ENCODE measurements around the gene APOBEC3H.

Gene APOBEC3H

DNA sequence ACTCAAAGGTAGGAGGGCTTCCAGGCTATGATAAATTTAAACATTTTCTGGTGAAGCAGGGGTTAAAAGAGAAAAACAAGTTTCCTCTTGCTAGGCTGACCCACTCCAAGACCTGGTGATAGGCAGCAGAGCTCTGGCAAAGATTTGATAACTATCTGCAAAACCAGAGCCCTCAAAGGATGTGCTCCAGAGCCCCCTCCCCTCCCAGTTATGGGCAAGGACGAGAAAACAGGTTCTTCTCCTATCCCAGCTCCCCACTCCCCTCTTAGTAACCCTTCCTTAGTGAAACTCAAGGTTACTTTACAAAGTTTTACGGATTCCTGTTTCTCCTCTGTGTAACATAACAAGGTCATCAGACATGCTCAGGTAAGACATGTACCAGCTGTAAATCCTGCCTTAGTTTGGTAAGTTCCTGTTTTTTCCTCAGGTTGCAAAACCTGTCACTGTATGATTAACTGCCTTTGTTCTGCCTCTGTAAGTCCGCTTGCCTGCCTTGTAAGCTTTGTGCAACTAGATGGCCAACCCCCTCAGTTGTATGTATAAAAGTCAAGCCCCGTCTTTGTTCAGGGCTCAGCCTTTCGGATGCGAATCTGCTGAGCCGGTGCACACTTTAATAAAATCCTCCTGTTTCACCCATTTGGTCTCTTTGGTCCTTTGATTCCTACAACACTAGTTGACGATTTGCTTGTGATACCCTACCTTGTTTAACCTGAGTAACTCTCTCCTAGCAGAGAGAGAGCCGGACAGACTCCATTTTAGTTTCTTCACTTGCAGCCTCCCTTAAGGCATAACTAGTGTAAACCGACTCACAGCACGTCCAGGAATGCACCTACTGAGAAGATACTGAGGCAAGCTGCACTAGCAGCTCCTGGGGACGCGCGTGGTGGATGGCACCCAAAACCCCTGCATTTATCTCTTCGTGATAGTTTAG is 13.9 kb downstream of the APOBEC3H start:
- DNase-seq (ENCODE audit: low read depth): no peak

DNA sequence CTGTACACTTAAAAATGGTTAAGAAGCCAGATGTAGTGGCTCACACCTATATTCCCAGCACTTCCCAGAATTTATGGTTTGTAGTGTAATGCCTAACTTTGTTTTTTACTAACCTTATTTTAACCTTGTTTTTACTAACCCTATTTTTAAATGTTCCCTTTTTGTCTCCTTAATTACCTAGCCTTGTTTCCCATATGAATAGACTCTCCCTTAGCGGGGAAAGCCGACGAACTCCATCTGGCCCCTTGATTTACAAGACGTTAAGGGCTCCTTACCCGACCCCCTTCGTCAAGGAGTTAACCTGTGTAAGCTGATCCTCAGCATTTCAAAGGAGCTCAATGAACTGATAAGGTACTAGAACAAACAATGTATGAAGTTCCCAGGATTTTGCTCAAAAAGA is 17.1 kb downstream of the APOBEC3H start:
- DNase-seq (ENCODE audit: low read depth): no peak

DNA sequence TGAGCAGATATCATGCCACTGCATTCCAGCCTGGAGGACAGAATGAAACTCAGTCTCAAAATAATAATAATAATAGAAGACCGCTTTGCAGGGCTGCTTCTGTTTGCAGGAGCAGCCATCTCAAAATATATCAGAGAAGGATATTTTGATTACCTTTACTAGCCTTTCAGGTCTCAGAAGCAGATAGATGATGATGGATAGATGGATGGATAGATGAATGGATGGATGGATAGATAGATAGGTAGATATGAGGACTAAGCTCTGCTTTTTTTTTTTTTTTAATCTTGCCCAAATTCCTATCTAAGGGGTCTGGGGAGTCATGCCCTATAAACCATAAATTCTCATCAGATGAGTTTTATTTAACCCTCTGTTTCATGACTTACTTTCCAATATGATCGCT is 18.5 kb downstream of the APOBEC3H start:
- no peak for DNase-seq (ENCODE audit: low read depth)

DNA sequence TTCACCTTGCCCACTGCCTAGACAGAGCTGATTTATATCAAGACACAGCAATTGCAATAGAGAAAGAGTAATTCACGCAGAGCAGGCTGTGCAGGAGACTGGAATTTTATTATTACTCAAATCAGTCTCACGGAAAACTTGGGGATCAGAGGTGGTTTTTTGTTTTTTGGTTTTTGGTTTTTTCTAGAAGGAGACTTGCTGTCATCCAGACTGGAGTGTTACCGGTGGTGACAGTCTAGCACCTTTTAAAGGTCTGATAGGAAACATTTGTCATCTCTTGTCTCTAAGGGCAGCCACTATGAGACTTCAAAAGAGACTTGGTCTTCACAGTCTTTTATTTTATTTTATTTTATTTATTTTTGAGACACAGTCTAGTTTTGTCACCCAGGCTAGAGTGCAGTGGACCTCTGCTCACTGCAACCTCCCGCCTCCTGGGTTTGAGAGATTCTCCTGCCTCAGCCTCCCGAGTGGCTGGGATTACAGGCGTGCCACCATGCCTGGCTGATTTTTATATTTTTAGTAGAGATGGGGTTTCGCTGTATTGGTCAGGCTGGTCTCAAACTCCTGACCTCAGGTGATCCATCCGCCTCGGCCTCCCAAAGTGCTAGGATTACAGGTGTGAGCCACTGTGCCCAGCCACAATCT is 19.1 kb downstream of the APOBEC3H start:
- no peak for DNase-seq (ENCODE audit: low read depth)

DNA sequence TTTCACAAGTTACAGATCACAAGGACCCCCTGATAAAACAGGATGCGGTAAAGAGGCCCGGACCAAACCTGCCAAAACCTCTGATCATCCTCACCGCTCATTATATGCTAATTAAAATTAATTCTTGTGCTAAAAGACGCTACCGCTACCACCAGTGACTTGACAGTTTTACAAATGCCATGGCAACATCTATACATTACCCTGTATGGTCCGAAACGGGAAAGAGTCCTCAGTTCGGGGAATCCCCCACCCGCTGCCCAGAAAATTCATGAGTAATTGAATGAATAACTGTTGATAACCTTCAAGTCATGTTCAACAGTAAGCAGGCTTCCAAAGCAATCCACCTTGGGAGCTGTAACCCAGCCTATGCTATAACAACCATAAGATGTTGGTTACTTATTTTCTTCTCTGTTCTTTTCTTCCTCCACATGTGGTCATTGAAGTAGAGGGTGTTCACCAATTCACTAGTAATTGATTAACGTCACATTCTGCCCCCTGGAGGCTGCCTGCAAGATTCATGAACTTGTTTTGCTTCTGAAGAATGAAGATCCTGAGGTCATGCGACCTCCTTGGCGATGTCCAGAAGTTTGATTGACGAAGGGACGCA is 20.6 kb downstream of the APOBEC3H start:
- DNase-seq (ENCODE audit: low read depth): peak; percentile 64

DNA sequence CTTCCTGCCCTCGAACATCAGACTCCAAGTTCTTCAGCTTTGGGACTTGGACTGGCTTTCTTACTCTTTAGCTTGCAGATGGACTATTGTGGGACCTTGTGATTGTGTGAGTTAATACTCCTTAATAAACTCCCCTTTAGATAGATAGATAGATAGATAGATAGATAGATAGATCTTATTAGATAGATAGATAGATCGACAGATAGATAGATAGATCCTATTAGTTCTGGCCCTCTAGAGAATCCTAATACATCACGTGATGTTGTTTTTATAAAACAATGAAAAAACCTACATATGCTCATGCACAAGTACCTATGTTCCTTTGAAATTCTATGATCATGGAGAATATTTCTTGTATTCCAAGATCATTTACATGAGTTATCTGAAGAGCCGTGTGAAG is 23.9 kb downstream of the APOBEC3H start:
- DNase-seq (ENCODE audit: low read depth): no peak

DNA sequence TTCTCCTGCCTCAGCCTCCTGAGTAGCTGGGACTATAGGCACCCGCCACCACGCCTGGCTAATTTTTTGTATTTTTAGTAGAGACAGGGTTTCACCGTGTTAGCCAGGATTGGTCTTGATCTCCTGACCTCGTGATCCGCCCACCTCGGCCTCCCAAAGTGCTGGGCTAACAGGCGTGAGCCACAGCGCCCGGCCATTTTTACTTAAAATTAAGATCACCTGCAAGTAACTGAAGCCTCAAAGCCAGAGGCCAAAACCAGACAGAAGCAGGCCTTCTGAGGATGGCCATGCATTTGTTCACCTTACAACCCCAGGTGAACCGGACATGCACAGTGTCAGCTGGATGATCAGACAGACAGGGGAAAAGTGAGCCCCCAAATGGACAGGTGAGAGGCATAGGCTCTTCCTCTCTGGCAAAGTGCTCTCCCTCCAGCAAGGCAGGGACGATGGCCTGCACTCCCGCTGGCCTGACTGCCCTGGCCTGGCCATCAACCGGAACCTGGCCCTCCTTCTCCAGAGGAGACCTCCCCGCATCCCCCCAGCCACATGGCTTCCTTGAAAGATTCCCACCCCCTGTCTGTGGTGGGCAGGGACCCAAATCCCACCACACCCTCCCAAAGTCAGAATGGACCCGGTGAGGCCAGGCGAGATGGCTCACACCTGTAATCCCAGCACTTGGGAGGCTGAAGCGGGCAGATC is 25.9 kb downstream of the APOBEC3H start:
- DNase-seq (ENCODE audit: low read depth): no peak

DNA sequence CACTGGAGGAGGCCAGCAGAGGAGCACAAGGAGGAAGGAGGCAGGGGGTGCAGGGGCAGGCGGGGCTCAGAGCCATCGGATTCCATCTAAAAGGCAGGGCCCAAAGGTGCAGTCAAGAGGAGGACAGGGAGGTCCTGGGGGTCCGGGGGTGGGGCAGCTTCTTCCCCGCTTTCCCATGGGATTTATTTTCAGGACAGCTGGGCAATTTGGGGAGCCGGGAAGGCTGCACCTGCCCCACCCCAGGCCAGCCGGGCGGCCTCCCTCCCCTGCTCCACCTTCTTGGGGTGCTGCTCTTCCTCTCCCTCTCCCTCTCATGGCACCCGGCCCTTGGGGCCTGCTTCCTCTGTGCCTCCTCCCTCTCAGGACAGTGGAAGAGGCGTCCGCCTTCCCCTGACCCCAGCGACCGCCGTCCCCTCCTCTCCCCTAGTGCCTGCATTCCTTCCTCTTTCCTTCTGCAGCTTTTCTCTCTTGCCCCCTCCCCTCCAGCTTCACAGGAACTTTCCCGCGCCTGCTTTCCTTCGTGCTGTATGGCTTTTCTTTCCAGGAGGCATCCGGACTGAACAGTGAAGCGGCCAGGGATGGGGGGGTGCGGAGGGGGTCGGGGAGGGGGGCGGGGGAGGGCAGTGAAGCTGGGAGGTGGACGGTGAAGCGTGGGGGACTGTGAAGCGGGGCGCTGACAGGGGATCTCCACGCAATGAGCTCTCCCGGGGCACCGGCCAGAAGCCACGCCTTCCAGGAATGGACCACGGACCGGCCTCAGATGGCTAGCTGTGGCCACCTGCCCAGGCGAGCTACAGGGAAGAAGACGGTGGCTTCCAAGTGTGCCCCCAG is 26.9 kb downstream of the APOBEC3H start:
- DNase-seq (ENCODE audit: low read depth): no peak

DNA sequence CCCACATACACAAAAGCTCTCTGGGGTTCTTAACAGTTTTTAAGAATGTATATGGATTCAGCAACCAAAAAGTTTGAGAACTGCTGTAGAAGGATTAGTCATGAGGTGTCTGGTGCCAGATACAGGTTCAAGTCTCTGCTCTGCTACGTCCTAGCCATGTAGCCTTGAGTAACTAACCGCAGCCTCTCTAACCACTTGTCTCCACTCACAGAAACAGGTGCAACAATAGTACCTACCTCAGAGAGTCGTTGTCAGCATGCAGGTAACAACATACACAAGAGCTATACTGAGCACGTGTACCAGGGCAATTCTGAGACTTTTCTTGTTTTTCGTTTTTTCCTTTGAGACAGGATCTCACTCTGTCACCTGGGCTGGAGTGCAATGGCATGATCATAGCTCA is 28.6 kb downstream of the APOBEC3H start:
- no peak for DNase-seq (ENCODE audit: low read depth)

DNA sequence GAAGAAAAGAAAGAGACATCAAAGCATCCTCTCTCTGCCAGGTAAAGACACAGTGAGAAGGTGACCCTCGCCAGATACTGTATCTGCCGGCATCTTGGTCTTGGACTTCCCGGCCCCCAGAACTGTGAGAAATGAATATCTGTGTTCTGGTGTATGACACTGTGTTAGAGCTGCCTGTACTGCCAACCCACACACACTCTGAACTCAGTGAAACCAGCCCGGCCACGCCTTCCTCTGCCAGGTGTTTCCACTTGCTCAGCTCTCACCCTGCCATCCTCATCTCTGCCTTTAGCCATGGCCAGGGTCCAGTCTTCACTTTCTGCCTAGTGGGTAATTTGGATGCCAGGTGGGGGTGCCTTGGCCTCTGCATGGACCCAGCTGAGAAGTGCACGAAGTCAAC is 31.5 kb downstream of the APOBEC3H start:
- no peak for DNase-seq (ENCODE audit: low read depth)

DNA sequence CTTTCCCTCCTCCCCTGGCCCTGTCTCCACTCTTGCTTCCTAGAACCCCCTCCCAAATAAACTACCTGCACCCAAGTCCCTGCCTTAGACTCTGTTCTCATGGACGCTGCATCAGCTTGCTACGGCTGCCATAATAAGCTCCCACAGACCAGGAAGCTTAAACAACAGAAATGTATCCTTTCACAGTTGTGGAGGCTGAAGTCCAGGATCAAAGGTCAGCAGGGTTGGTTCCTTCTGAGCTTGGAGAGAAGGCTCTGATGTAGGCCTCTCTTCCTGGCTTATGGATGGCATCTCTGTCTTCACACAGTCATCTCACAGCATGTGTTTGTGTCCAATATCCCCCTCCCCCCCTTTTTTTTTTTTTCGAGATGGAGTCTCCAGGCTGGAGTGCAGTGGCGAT is 32.0 kb downstream of the APOBEC3H start:
- DNase-seq (ENCODE audit: low read depth): no peak

DNA sequence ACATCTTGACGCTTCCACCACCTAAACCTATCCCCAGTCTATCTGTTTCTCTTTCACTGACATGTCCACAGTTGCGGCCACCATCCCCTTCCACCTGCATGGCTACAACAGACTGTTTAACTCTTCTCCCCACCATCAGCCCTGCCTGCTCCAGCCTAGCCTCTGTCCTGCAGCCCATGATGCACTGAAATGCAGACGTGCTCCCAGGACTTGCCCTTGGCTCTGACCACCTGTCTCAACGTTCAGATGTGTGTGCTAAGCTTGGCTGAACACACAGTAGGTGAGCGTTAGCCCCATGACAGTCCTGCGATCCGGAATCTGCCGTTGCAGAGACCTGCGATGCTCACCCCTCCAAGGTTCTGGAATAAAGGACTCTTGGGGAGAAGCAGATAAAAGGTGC is 32.7 kb downstream of the APOBEC3H start:
- no peak for DNase-seq (ENCODE audit: low read depth)

DNA sequence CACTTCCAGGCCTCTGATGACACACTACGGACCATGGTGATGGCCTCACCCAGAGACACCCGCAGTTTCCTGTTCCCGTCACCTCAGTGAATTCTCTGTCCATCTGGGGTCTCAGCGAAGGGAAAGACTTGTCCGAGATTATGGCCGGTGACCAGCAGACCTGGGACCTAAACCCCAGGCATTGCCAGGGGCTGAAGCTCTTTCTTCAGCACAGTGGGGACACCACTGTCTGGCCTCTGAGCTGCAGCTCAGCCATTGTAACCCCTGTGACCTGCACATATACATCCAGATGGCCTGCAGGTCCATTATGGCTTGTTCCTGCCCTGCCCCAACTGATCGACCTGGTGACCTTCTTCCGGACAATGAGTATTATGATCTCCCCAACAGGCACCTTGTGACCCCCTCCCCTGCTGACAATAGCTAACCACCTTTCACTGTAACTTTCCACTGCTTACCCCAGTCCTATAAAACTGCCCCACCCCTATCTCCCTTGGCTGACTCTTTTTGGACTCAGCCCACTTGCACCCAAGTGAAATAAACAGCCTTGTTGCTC is 33.2 kb downstream of the APOBEC3H start:
- DNase-seq (ENCODE audit: low read depth): no peak

DNA sequence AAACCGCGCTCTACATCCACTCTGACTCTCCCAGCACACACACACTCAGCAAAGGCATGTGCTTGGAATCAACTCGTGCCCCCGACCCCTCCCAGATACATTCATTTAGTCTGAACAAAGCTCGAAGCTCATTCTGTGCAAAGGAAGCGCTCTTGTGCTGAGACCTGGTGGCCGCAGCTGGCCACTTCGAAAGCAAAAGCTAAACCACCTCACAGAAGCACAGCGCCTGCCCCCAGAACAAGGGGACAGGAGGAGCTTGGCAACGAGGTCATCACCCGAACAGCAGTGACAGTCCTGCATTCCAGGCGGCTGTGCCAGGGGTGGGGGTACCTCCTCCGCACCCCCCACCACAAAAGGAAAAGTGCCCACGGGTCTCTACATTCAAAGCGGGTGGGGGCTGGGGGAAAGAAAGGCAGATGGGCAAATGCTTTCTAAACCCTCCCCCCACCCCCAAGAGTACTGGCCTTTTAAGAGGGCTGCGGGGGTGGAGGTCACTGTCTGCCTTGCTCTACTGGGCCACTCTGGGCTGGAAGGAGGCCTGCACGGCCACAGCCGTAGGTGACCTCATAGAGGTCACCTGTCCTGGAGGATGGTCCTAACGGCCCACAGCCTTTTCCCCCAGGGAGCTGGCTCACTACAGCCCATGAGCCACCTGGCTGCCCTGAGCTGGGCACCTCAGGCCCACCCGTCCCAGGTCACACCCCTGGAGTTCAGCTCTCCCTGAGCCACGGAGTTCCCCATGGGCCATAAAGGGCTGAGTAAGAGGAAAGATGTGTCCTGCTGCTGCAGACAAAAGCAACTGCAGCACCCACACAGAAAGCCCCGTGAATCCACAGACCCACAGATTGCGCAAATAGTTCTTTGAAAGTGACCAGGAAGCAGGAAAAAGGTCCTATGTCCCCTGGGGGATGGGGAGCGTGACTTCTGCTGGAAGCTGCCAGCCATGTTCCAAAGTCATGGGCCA is 34.1 kb downstream of the APOBEC3H start:
- no peak for DNase-seq (ENCODE audit: low read depth)

DNA sequence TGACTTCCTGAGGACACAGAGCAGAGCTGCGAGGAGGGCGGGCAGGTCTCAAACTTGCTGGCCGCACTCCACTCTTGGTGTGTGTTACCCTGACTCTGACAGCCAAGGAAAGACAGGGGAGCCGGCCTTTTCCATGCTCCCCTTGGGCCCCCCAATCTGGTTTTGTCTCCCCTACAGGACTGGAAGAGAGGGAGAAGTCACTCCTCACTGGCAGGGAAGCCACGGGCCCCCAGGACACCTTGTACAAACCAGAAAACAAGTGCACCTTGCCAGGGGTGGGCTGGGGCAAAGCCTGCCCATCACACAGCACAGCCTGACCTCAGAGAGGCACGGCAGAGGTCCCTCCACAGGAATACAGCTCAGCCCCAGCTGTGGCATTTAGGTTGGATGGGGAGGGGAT is 35.2 kb downstream of the APOBEC3H start:
- DNase-seq (ENCODE audit: low read depth): no peak

DNA sequence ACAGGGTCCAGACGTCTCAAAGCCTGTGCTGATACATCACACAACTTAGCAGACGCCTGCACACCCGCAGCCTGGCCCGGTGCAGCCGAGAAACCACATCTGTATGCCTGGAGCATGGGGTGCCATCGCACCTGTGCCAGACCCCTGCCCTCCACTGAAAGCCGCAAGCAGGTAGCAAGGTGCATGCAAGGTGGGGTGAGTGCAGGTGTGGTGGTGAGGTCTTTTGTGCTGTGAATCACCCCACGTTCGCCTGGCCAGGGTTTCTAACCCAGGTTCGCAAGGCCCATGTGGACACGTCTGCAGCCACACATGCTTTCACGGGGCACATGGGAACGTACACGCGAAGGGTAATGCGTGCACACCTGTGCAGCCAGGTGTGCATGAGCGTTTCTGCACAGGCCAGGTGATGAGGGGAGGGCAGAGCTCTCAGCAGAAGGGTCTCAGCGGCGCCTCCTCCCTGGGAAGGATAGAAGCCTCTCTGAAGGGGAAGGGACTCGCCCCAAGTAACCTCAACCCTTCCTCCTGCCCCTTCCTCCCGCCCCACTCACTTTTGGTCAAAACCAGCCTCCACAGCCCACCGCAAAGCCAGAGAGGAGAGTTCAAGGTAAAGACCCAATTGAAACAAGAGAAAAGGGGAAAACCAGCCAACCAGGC is 36.0 kb downstream of the APOBEC3H start:
- DNase-seq (ENCODE audit: low read depth): no peak

DNA sequence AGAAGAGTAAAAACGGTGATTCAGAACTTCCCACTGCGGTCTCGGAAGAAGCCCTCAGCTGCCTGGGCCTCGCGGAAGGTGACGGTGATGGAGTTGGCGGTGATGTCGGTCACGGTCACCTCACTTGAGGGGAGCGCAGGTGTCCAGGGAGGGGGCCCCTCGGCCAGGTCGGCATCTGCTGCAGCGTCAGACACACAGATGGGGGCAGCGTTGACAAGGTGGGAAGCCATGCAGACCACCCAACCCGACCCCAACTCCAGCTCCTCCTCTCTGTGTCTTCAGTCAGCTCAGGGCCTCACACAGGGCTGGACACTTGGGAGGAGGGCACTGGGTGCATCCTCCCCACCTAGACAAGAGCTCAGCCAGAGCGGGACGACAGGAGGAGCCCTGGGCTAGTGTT is 36.8 kb downstream of the APOBEC3H start:
- DNase-seq (ENCODE audit: low read depth): no peak

DNA sequence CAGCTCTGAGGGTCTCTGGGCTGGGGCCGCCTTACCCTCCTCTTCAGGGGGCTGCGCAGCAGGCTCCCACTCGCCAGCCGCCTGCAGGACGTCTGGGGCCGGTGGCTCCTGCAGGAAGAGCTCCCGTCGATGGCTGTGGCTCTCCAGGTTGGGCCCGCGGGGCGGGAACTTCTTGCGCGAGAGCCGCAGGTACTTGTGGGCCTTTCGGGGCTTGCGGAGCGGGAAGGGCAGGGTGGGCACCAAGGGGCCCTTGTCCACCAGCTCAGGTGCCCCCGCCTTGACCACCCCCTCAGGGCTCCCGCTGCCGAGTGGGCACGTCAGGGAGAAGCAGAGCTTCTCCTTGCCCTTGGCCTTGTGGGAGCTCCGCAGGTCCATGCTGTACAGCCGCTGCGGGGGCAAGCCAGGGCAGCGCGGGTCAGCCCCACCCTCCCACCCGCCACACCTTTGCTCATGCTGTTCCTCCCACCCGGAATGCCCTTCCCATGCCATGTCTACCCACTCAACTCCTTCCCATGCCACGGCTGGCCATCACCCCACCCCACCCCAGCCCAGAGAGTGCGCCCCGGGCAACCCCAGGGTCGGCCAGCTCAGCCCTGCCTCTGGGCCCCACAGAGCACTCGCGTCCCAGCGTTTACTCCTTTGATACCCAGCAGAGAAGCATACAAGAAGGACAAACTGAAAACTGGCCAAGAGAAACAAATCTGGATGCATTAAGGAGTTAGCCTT is 37.5 kb downstream of the APOBEC3H start:
- no peak for DNase-seq (ENCODE audit: low read depth)
